ENCODE measurements around the gene CMAS.

The CMAS gene

DNA sequence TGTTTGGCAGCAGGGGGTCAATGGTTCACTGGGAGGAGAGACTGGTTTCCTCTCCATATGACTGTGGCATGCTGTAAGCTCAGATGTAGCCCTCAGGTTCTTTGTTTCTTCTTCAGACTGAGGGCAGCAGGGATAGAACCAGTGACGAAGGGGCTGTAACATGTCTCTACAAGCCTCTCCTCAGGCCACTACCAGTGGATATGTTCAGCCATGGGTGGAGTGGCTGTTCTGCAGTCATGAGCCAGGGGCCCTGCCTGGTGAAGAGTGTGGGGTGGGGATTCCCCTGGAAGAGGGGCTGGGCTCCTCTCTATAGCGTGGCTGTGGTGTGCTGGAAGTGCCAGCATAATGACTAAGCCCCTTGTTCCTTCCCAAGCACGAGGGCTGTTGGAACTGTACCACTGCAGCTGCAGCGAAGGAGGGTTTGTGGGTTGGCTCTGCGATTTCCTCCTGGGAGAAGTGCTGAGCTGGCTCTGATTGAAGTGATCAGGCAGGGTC lies 55.8 kb downstream of the CMAS start:
- TF ChIP-seq SIN3A (IDR thresholded peaks at IDR 0.05; ENCODE audit: borderline replicate concordance, insufficient read depth, low read length) (no peak), POLR2AphosphoS5 (IDR thresholded peaks at IDR 0.05; ENCODE audit: low read depth, low read length) (no peak), FOXP2 (optimal IDR thresholded peaks at IDR 0.05; ENCODE audit: borderline replicate concordance, extremely low read depth, extremely low read length, insufficient read depth) (no peak), TAF1 (IDR thresholded peaks at IDR 0.05; ENCODE audit: borderline replicate concordance, insufficient read depth, low read length) (no peak)
- TF ChIP-seq, protein P1, sequence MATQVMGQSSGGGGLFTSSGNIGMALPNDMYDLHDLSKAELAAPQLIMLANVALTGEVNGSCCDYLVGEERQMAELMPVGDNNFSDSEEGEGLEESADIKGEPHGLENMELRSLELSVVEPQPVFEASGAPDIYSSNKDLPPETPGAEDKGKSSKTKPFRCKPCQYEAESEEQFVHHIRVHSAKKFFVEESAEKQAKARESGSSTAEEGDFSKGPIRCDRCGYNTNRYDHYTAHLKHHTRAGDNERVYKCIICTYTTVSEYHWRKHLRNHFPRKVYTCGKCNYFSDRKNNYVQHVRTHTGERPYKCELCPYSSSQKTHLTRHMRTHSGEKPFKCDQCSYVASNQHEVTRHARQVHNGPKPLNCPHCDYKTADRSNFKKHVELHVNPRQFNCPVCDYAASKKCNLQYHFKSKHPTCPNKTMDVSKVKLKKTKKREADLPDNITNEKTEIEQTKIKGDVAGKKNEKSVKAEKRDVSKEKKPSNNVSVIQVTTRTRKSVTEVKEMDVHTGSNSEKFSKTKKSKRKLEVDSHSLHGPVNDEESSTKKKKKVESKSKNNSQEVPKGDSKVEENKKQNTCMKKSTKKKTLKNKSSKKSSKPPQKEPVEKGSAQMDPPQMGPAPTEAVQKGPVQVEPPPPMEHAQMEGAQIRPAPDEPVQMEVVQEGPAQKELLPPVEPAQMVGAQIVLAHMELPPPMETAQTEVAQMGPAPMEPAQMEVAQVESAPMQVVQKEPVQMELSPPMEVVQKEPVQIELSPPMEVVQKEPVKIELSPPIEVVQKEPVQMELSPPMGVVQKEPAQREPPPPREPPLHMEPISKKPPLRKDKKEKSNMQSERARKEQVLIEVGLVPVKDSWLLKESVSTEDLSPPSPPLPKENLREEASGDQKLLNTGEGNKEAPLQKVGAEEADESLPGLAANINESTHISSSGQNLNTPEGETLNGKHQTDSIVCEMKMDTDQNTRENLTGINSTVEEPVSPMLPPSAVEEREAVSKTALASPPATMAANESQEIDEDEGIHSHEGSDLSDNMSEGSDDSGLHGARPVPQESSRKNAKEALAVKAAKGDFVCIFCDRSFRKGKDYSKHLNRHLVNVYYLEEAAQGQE (IDR thresholded peaks at IDR 0.05; ENCODE audit: insufficient read depth in 1 of 2, low read depth in 2 of 2, low read length in 2 of 2): no peak

DNA sequence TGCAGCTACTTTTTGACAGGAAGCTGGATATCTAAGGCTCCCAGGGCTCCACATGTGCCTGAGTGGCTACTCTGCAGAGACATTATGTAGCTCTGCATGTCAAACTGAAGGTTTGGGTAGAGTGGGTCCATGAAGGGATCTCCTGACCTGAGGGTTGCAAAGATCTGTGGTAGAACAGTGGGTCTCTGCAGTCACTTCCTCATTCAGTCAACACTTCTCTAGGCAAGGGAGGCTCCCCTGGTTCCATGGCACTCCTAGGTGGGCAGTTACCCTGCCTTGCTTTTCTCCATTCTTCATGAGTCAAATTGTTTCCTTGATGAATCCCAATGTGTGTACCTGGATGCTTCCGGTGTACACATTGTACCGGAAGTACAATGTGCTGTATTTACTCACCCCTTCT lies 57.4 kb downstream of the CMAS start:
- TF ChIP-seq FOXP2 (optimal IDR thresholded peaks at IDR 0.05; ENCODE audit: borderline replicate concordance, extremely low read depth, extremely low read length, insufficient read depth) (no peak), TAF1 (IDR thresholded peaks at IDR 0.05; ENCODE audit: borderline replicate concordance, insufficient read depth, low read length) (no peak), POLR2AphosphoS5 (IDR thresholded peaks at IDR 0.05; ENCODE audit: low read depth, low read length) (no peak), SIN3A (IDR thresholded peaks at IDR 0.05; ENCODE audit: borderline replicate concordance, insufficient read depth, low read length) (no peak)
- TF ChIP-seq, protein P1 (IDR thresholded peaks at IDR 0.05; ENCODE audit: insufficient read depth in 1 of 2, low read depth in 2 of 2, low read length in 2 of 2): no peak

DNA sequence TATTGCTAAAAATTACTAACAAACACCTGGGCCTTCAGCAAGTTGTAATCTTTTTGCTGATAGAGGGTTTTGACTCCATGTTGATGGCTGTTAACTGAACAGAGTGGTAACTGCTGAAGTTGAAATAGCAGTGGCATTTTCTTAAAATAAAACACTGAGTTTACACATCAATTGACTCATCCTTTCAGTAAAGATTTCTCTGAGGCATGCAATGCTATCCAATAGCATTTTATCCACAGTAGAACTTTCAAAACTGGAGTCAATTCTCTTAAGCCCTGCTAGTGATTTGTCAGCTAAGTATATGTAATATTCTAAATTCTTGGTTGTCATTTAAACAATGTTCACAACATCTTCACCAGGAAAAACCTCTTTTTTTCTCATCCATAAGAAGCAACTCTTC lies 59.5 kb downstream of the CMAS start:
- TF ChIP-seq, protein P1 (IDR thresholded peaks at IDR 0.05; ENCODE audit: insufficient read depth in 1 of 2, low read depth in 2 of 2, low read length in 2 of 2): no peak
- TF ChIP-seq SIN3A (IDR thresholded peaks at IDR 0.05; ENCODE audit: borderline replicate concordance, insufficient read depth, low read length) (no peak), TAF1 (IDR thresholded peaks at IDR 0.05; ENCODE audit: borderline replicate concordance, insufficient read depth, low read length) (no peak), POLR2AphosphoS5 (IDR thresholded peaks at IDR 0.05; ENCODE audit: low read depth, low read length) (no peak), FOXP2 (optimal IDR thresholded peaks at IDR 0.05; ENCODE audit: borderline replicate concordance, extremely low read depth, extremely low read length, insufficient read depth) (no peak)

DNA sequence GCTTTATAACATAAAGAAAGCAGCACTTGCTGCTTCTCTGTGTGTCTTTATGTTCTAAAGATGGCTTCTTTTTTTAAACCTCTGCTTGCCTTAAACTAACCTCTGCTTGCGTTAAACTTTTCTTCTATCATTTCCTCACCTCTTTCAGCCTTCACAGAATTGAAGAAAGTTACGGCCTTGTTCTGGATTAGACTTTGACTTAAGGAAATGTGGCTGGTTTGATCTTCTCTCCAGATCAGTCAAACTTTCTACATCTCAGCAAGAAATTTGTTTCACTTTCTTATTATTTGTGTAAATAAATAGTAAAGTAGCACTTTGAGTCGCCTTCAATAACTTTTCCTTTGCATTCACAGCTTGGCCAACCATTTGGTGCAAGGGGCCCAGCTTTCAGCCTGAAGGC lies 64.2 kb downstream of the CMAS start:
- TF ChIP-seq FOXP2 (optimal IDR thresholded peaks at IDR 0.05; ENCODE audit: borderline replicate concordance, extremely low read depth, extremely low read length, insufficient read depth) (no peak), SIN3A (IDR thresholded peaks at IDR 0.05; ENCODE audit: borderline replicate concordance, insufficient read depth, low read length) (no peak)
- TF ChIP-seq, protein P1 (IDR thresholded peaks at IDR 0.05; ENCODE audit: insufficient read depth in 1 of 2, low read depth in 2 of 2, low read length in 2 of 2): no peak

Data from PFSK-1 (cell line).